Measurements from ENCODE around the gene GSTM4. TPM values are rescaled to one million over a fixed set of nuclear protein-coding genes. Genes with fewer than 3 reads are reported as not detected.

Gene GSTM4
- total and polyA plus RNA-seq, 9 of the 15 experiments (the other 6 are each of a cell fraction or from before 2014, with no cell fraction given): 18.8 to 53.4 (median 38.8) TPM

DNA sequence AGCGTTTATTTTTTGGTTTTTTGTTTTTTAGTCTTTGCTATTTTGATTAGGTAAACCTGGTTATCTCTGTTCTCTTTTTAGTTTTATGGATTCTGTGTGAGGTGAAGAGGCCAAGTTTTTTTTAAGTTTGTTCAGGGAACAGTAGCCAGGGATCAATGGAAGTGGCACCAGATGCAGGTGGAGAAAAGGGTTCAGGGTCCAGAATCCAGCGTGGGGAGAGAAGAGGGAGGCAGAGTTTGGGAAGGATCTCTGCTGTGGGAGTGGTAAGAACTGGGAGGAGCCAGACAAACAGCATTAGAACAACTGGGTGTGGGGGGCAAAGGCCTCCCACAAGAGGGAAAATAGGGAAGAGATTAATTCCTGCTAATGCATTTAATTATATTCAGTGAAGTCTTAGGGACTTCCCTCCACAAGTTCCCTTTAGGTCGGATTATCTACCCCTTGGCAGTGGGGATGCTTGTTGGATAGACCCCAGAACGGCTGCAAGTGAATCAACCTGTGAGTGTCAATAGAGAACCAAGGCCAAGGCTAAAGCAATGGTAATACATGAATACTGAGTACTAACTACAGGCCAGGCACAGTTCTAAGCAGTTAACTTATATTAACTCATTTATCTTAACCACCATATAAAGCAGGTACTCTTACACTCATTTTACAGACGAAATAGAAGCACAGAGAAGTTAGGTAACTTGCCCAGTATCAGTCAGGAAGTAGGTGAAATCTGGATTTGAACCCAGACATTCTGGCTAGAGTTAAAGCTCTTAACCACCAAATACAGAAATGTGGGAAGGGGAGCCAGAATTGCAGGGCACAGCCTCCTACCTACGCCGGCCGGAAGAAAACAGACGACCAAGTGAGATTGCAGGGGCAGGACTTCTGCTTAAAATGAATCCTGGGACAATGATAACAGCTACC, 37.0 kb upstream of the GSTM4 start (continued):
- no peak for TF ChIP-seq ZNF561 (CRISPR knock-in tag; conservative IDR thresholded peaks at IDR 0.05)
- TF ChIP-seq, protein P1, sequence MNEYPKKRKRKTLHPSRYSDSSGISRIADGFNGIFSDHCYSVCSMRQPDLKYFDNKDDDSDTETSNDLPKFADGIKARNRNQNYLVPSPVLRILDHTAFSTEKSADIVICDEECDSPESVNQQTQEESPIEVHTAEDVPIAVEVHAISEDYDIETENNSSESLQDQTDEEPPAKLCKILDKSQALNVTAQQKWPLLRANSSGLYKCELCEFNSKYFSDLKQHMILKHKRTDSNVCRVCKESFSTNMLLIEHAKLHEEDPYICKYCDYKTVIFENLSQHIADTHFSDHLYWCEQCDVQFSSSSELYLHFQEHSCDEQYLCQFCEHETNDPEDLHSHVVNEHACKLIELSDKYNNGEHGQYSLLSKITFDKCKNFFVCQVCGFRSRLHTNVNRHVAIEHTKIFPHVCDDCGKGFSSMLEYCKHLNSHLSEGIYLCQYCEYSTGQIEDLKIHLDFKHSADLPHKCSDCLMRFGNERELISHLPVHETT (CRISPR knock-in tag; conservative IDR thresholded peaks at IDR 0.05 in 1 of 2, IDR thresholded peaks at IDR 0.05 in 1 of 2): peak in 1 of 2 experiments; percentile 9; a peak in 1 of 4 replicates
- TF ChIP-seq, protein P2, sequence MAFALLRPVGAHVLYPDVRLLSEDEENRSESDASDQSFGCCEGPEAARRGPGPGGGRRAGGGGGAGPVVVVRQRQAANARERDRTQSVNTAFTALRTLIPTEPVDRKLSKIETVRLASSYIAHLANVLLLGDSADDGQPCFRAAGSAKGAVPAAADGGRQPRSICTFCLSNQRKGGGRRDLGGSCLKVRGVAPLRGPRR (CRISPR knock-in tag; IDR thresholded peaks at IDR 0.05): no peak
- peak; percentile 4; the same call in 1 of the 2 replicates for TF ChIP-seq PML (IDR thresholded peaks at IDR 0.05; ENCODE audit: low read length)
- TF ChIP-seq, protein P3, sequence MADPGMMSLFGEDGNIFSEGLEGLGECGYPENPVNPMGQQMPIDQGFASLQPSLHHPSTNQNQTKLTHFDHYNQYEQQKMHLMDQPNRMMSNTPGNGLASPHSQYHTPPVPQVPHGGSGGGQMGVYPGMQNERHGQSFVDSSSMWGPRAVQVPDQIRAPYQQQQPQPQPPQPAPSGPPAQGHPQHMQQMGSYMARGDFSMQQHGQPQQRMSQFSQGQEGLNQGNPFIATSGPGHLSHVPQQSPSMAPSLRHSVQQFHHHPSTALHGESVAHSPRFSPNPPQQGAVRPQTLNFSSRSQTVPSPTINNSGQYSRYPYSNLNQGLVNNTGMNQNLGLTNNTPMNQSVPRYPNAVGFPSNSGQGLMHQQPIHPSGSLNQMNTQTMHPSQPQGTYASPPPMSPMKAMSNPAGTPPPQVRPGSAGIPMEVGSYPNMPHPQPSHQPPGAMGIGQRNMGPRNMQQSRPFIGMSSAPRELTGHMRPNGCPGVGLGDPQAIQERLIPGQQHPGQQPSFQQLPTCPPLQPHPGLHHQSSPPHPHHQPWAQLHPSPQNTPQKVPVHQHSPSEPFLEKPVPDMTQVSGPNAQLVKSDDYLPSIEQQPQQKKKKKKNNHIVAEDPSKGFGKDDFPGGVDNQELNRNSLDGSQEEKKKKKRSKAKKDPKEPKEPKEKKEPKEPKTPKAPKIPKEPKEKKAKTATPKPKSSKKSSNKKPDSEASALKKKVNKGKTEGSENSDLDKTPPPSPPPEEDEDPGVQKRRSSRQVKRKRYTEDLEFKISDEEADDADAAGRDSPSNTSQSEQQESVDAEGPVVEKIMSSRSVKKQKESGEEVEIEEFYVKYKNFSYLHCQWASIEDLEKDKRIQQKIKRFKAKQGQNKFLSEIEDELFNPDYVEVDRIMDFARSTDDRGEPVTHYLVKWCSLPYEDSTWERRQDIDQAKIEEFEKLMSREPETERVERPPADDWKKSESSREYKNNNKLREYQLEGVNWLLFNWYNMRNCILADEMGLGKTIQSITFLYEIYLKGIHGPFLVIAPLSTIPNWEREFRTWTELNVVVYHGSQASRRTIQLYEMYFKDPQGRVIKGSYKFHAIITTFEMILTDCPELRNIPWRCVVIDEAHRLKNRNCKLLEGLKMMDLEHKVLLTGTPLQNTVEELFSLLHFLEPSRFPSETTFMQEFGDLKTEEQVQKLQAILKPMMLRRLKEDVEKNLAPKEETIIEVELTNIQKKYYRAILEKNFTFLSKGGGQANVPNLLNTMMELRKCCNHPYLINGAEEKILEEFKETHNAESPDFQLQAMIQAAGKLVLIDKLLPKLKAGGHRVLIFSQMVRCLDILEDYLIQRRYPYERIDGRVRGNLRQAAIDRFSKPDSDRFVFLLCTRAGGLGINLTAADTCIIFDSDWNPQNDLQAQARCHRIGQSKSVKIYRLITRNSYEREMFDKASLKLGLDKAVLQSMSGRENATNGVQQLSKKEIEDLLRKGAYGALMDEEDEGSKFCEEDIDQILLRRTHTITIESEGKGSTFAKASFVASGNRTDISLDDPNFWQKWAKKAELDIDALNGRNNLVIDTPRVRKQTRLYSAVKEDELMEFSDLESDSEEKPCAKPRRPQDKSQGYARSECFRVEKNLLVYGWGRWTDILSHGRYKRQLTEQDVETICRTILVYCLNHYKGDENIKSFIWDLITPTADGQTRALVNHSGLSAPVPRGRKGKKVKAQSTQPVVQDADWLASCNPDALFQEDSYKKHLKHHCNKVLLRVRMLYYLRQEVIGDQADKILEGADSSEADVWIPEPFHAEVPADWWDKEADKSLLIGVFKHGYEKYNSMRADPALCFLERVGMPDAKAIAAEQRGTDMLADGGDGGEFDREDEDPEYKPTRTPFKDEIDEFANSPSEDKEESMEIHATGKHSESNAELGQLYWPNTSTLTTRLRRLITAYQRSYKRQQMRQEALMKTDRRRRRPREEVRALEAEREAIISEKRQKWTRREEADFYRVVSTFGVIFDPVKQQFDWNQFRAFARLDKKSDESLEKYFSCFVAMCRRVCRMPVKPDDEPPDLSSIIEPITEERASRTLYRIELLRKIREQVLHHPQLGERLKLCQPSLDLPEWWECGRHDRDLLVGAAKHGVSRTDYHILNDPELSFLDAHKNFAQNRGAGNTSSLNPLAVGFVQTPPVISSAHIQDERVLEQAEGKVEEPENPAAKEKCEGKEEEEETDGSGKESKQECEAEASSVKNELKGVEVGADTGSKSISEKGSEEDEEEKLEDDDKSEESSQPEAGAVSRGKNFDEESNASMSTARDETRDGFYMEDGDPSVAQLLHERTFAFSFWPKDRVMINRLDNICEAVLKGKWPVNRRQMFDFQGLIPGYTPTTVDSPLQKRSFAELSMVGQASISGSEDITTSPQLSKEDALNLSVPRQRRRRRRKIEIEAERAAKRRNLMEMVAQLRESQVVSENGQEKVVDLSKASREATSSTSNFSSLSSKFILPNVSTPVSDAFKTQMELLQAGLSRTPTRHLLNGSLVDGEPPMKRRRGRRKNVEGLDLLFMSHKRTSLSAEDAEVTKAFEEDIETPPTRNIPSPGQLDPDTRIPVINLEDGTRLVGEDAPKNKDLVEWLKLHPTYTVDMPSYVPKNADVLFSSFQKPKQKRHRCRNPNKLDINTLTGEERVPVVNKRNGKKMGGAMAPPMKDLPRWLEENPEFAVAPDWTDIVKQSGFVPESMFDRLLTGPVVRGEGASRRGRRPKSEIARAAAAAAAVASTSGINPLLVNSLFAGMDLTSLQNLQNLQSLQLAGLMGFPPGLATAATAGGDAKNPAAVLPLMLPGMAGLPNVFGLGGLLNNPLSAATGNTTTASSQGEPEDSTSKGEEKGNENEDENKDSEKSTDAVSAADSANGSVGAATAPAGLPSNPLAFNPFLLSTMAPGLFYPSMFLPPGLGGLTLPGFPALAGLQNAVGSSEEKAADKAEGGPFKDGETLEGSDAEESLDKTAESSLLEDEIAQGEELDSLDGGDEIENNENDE (IDR thresholded peaks at IDR 0.05; ENCODE audit: low read depth, low read length): no peak
- no peak for TF ChIP-seq ZFP30 (CRISPR knock-in tag; IDR thresholded peaks at IDR 0.05; ENCODE audit: borderline replicate concordance)
- TF ChIP-seq, protein P4, sequence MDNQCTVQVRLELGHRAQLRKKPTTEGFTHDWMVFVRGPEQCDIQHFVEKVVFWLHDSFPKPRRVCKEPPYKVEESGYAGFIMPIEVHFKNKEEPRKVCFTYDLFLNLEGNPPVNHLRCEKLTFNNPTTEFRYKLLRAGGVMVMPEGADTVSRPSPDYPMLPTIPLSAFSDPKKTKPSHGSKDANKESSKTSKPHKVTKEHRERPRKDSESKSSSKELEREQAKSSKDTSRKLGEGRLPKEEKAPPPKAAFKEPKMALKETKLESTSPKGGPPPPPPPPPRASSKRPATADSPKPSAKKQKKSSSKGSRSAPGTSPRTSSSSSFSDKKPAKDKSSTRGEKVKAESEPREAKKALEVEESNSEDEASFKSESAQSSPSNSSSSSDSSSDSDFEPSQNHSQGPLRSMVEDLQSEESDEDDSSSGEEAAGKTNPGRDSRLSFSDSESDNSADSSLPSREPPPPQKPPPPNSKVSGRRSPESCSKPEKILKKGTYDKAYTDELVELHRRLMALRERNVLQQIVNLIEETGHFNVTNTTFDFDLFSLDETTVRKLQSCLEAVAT (IDR thresholded peaks at IDR 0.05): no peak
- TF ChIP-seq ZC3H4 (CRISPR knock-in tag; IDR thresholded peaks at IDR 0.05; ENCODE audit: borderline replicate concordance): no peak
- TF ChIP-seq SMAD3 (CRISPR knock-in tag; conservative IDR thresholded peaks at IDR 0.05): no peak
- no peak for TF ChIP-seq IRF2 (CRISPR knock-in tag; IDR thresholded peaks at IDR 0.05)

All from K562 (cell line).